ENCODE results near the gene SPRYD3. TPM values are rescaled to one million over a fixed set of nuclear protein-coding genes. Genes with fewer than 3 reads are reported as not detected.
A peak's percentile ranks its signal among the peaks of the same experiment; 100 is the strongest.

Gene SPRYD3
- total RNA-seq, 2 donors from 2014 or later = 25.4 to 28.8 TPM

DNA sequence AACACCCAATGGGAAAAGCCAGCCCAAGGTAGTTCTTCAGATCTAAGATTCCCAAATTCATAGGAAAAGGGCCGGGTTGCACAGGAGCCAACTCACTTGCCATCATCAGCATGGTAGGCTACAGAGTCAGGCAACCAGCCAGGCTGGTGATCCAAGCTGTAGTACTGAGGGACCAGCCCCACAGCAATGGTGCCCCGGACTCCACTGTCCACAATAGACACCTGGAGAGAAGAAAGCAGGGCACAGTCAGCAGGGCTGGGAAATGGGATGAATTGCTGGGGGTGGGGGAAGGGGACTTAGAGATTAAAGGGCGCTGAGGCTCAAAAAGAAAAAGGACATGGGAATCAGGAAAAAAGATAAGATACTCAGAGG, 4.2 kb downstream of the SPRYD3 start:
- ATAC-seq (replicated peaks) = no peak
- Mint-ChIP-seq H3K27me3 (no peaks in the 10 kb centered on the region), H3K9me3 (no peaks in the 10 kb centered on the region), H3K4me1 (peaks cover 28% of the 10 kb centered on the region), H3K36me3 (ENCODE audit: low read depth) (peaks cover 77% of the 10 kb centered on the region), H3K4me3 (no peak overlapping the region), H3K27ac (peak overlapping the region; percentile 34)

GRCh38 chr12:53074283-53074998, 4.7 kb downstream of the SPRYD3 start:
- Mint-ChIP-seq H3K9me3 (no peaks in the 10 kb centered on the region), H3K4me3 (no peak overlapping the region), H3K27me3 (no peaks in the 10 kb centered on the region), H3K36me3 (ENCODE audit: low read depth) (peaks cover 77% of the 10 kb centered on the region), H3K27ac (peak overlapping the region; percentile 34), H3K4me1 (peaks cover 24% of the 10 kb centered on the region)
- ATAC-seq (replicated peaks) = no peak

GRCh38 chr12:53073881-53074280, 5.3 kb downstream of the SPRYD3 start:
- Mint-ChIP-seq H3K36me3 (ENCODE audit: low read depth) (peaks cover 77% of the 10 kb centered on the region), H3K27me3 (no peaks in the 10 kb centered on the region), H3K27ac (peak overlapping the region; percentile 34), H3K4me1 (peaks cover 24% of the 10 kb centered on the region), H3K9me3 (no peaks in the 10 kb centered on the region), H3K4me3 (no peak overlapping the region)
- ATAC-seq (replicated peaks) = no peak

DNA sequence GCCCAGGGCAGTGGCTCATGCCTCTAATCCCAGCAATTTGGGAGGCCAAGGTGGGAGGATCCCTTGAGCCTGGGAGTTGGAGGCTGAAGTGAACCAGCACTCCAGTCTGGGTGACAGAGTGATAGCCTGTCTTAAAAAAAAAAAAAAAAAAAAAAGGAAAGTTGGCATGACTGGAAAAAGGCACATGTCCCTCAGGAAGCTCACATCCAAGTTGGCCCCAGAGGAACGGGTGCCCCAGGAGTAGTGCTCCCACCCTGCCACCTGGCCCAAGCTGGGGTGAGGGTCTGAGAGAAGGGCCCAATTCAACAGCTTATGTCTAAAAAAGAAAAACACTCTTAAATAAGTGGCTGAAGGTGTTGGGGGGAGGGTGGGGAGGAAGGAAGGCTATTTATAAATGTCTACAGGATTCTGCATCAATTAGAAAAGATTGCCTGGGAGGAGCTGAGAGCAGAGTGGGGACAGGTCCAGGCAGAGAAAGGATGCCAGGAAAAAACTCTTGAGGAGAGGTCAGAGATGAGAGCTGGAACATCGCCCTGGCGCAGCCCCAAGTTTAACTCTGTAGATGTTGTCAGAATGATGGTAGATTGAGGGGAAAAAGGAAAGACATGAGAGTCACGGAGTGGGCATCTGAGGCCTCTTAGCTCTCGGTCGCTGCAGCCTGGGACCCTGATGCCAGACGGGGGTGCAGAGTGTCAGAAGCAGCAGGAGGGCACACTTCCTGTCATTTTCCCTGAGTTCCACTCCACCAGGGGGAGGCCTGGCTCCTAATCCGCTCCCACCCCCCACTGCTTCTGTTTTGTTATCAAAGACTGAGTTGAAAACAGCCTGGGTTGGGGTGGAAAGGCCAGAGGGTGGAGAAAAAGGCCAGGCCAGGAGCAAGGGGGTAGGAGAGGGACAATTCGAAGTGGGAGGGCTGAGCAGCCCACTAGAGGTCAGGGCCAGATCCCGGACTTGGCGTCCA, 7.3 kb downstream of the SPRYD3 start:
- ATAC-seq (replicated peaks) = no peak
- H3K36me3 Mint-ChIP-seq (ENCODE audit: low read depth) = peaks cover 84% of the 10 kb centered on the region
- no peaks in the 10 kb centered on the region for H3K9me3 Mint-ChIP-seq
- H3K27ac Mint-ChIP-seq = peak overlapping the region; percentile 78
- H3K4me1 Mint-ChIP-seq = peaks cover 16% of the 10 kb centered on the region
- H3K27me3 Mint-ChIP-seq = no peaks in the 10 kb centered on the region
- H3K4me3 Mint-ChIP-seq = no peak overlapping the region

GRCh38 chr12:53070877-53071492, 8.2 kb downstream of the SPRYD3 start:
- no peaks in the 10 kb centered on the region for H3K9me3 Mint-ChIP-seq

GRCh38 chr12:53069621-53070410, 9.4 kb downstream of the SPRYD3 start:
- peak overlapping the region; percentile 62 for H3K27ac Mint-ChIP-seq
- no peaks in the 10 kb centered on the region for H3K9me3 Mint-ChIP-seq
- H3K36me3 Mint-ChIP-seq (ENCODE audit: low read depth) = peaks cover 84% of the 10 kb centered on the region
- H3K27me3 Mint-ChIP-seq = no peaks in the 10 kb centered on the region
- no peak overlapping the region for H3K4me3 Mint-ChIP-seq
- no peak for ATAC-seq (replicated peaks)
- peaks cover 20% of the 10 kb centered on the region for H3K4me1 Mint-ChIP-seq

More at GRCh38 chr12:53070877-53071492, 8.2 kb downstream of the SPRYD3 start:
- Mint-ChIP-seq H3K4me1 (peaks cover 23% of the 10 kb centered on the region), H3K27me3 (no peaks in the 10 kb centered on the region), H3K36me3 (ENCODE audit: low read depth) (peaks cover 84% of the 10 kb centered on the region), H3K4me3 (no peak overlapping the region), H3K27ac (peak overlapping the region; percentile 56)
- no peak for ATAC-seq (replicated peaks)

GRCh38 chr12:53068811-53069585, 10.2 kb downstream of the SPRYD3 start:
- Mint-ChIP-seq H3K27me3 (no peaks in the 10 kb centered on the region), H3K36me3 (ENCODE audit: low read depth) (peaks cover 82% of the 10 kb centered on the region), H3K27ac (peak overlapping the region; percentile 62), H3K9me3 (no peaks in the 10 kb centered on the region), H3K4me1 (peaks cover 13% of the 10 kb centered on the region), H3K4me3 (no peak overlapping the region)
- ATAC-seq (replicated peaks) = no peak

GRCh38 chr12:53067993-53068770, 11.0 kb downstream of the SPRYD3 start:
- peak overlapping the region; percentile 62 for H3K27ac Mint-ChIP-seq
- no peaks in the 10 kb centered on the region for H3K27me3 Mint-ChIP-seq
- peaks cover 81% of the 10 kb centered on the region for H3K36me3 Mint-ChIP-seq (ENCODE audit: low read depth)
- ATAC-seq (replicated peaks) = no peak
- H3K4me1 Mint-ChIP-seq = peaks cover 13% of the 10 kb centered on the region
- H3K9me3 Mint-ChIP-seq = no peaks in the 10 kb centered on the region
- no peak overlapping the region for H3K4me3 Mint-ChIP-seq

DNA sequence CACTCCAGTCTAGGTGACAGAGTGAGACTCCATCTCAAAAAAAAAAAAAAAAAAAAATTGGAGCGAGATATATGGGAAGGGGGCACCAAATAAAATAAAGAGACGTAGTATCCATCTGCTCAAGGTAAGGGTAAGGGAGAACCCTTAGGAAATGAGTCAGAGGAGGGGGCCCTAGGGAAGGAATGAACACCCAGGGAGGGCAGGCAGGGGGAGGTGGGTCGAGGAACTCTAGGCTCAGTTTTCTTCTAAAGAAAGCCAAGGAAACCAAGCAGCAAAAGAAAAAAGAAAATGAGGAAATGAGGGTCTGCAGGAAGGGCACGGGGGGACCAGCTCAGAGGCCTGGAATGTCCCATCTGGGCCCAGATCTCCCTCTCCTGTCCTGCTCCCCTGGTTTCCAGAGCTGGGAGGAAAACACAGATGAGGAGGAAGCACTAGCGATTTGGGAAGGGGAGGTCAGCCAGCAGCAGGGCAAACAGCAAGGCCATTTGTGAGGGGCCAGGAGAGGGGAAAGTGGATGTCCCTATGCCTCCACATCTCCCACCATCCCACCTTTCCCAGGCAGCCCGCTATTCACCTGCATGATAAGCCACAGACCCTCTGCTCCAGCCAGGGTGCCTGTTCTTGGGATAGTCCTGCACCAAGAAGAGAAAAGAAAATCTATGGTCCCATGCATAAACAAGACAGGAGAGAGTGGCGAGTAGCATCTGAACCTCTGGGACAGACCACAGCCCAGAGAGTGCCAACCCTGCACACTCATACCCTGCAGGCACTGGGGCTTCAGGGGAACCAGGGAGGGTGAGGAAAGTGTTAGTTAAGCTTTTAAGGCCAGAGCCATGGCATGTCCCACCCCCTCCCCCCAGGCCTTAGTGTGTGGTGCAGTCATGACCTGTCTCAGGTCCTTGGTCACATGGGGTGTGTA, 11.9 kb downstream of the SPRYD3 start:
- peak overlapping the region; percentile 67 for H3K27ac Mint-ChIP-seq
- H3K36me3 Mint-ChIP-seq (ENCODE audit: low read depth) = peaks cover 72% of the 10 kb centered on the region
- ATAC-seq (replicated peaks) = peak; percentile 24
- peaks cover 9% of the 10 kb centered on the region for H3K4me1 Mint-ChIP-seq
- H3K4me3 Mint-ChIP-seq = no peak overlapping the region
- H3K27me3 Mint-ChIP-seq = no peaks in the 10 kb centered on the region
- no peaks in the 10 kb centered on the region for H3K9me3 Mint-ChIP-seq

- H3K27ac Mint-ChIP-seq = peak overlapping the region; percentile 67
Observed at GRCh38 chr12:53065975-53066931, 12.9 kb downstream of the SPRYD3 start.

DNA sequence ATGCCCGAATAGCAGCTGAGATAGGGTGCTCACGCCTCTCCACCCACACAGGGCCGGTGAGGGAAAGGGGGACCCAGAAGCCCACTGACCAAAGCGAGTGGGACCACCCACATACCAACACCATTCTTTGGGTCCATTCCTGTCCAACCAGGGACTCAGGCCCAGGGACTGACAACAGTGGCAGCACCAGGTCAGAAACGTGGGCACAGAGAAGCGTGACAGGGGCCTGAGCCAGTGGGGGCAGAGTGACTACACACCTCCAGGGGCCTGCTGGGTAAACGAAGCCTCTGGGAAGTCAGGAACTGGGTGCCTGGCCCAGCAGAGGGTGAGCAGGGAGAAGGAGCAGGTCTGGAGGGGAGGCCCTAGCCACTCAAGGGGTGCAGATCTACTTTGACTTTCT, 13.7 kb downstream of the SPRYD3 start:
- no peak overlapping the region for H3K4me3 Mint-ChIP-seq
- peaks cover 54% of the 10 kb centered on the region for H3K36me3 Mint-ChIP-seq (ENCODE audit: low read depth)
- peak overlapping the region; percentile 70 for H3K27ac Mint-ChIP-seq
- peaks cover 9% of the 10 kb centered on the region for H3K4me1 Mint-ChIP-seq
- H3K27me3 Mint-ChIP-seq = no peaks in the 10 kb centered on the region
- H3K9me3 Mint-ChIP-seq = no peaks in the 10 kb centered on the region
- ATAC-seq (replicated peaks) = no peak

More at GRCh38 chr12:53065975-53066931, 12.9 kb downstream of the SPRYD3 start:
- H3K4me3 Mint-ChIP-seq = no peak overlapping the region
- peaks cover 61% of the 10 kb centered on the region for H3K36me3 Mint-ChIP-seq (ENCODE audit: low read depth)
- H3K4me1 Mint-ChIP-seq = peaks cover 9% of the 10 kb centered on the region
- H3K9me3 Mint-ChIP-seq = no peaks in the 10 kb centered on the region
- peak; percentile 76 for ATAC-seq (replicated peaks)
- no peaks in the 10 kb centered on the region for H3K27me3 Mint-ChIP-seq
